GM19025 (cell line): ENCODE data around the gene FOXL3.

Experiments
- ATAC-seq: cut with Tn5 transposase; IDR thresholded peaks from one replicate; pipeline ENCODE4 v1.9.1; 2021; ENCODE audit warnings: mild to moderate bottlenecking, low read depth, moderate library complexity; ENCODE audit not compliant: unreplicated experiment

FOXL3 gene

GRCh38 chr7:318878-319661, 29.1 kb downstream of the FOXL3 start:
- no peak for ATAC-seq

GRCh38 chr7:320297-320696, 30.3 kb downstream of the FOXL3 start:
- no peak for ATAC-seq

GRCh38 chr7:322111-322671, 32.2 kb downstream of the FOXL3 start:
- no peak for ATAC-seq

GRCh38 chr7:322708-323111, 32.7 kb downstream of the FOXL3 start:
- ATAC-seq = no peak

- no peak for ATAC-seq
Measured at GRCh38 chr7:323410-323809, 33.4 kb downstream of the FOXL3 start.

- ATAC-seq = no peak
Measured at GRCh38 chr7:324011-324410, 34.0 kb downstream of the FOXL3 start.

GRCh38 chr7:325051-325798, 35.3 kb downstream of the FOXL3 start:
- ATAC-seq = no peak

- ATAC-seq = no peak
Measured at GRCh38 chr7:325811-326210, 35.8 kb downstream of the FOXL3 start.

- no peak for ATAC-seq
Measured at GRCh38 chr7:326273-326672, 36.3 kb downstream of the FOXL3 start.

GRCh38 chr7:326809-327232, 36.9 kb downstream of the FOXL3 start:
- no peak for ATAC-seq

- ATAC-seq = no peak
Measured at GRCh38 chr7:327233-327931, 37.4 kb downstream of the FOXL3 start.

GRCh38 chr7:327991-328702, 38.2 kb downstream of the FOXL3 start:
- ATAC-seq = no peak

GRCh38 chr7:329691-330281, 39.8 kb downstream of the FOXL3 start:
- ATAC-seq = no peak

- ATAC-seq = no peak
Measured at GRCh38 chr7:330511-331230, 40.7 kb downstream of the FOXL3 start.

GRCh38 chr7:332020-332517, 42.1 kb downstream of the FOXL3 start:
- no peak for ATAC-seq

GRCh38 chr7:332646-333392, 42.8 kb downstream of the FOXL3 start:
- no peak for ATAC-seq

- ATAC-seq = no peak
Measured at GRCh38 chr7:333393-333764, 43.4 kb downstream of the FOXL3 start.

GRCh38 chr7:334618-335357, 44.8 kb downstream of the FOXL3 start:
- ATAC-seq = no peak
